ENCODE data around the gene ATRAID. TPM values are rescaled to one million over a fixed set of nuclear protein-coding genes. Genes with fewer than 3 reads are reported as not detected.

ATRAID gene
- total and polyA plus RNA-seq, 2 experiments from 2014 or later: 129 to 154 TPM

GRCh38 chr2:27214941-27215340, 3.1 kb downstream of the ATRAID start:
- Histone ChIP-seq H3K4me1 (ENCODE audit: insufficient read depth) (peaks cover 16% of the 10 kb centered on the region), H3K4me3 (no peak overlapping the region), H3K36me3 (ENCODE audit: insufficient read depth) (peaks cover 17% of the 10 kb centered on the region), H3K27ac (ENCODE audit: low read depth) (no peak overlapping the region), H4K20me1 (replicated peaks; ENCODE audit: insufficient read depth) (0 out of 2 replicates have a peak, but pooled peaks cover 7% of the 10 kb centered on the region), H3K9me2 (ENCODE audit: insufficient read depth) (no peaks in the 10 kb centered on the region), H2AFZ (no peak overlapping the region), H3K79me2 (replicated peaks; ENCODE audit: insufficient read depth) (peaks cover 38% of the 10 kb centered on the region), H3F3A (replicated peaks; ENCODE audit: low read depth) (peaks cover 17% of the 10 kb centered on the region; the same call in 1 of the 2 replicates), H3K4me2 (no peak overlapping the region), H3K27me3 (ENCODE audit: insufficient read depth) (no peaks in the 10 kb centered on the region)
- DNase-seq (ENCODE audit: low spot score) (no peak), ATAC-seq (no peak)
- no peak overlapping the region for H3K27ac Mint-ChIP-seq
- H3K27me3 Mint-ChIP-seq (ENCODE audit: insufficient read depth, low read depth, poor library complexity): peaks cover 5% of the 10 kb centered on the region
- H3K36me3 Mint-ChIP-seq (ENCODE audit: low read depth): peaks cover 58% of the 10 kb centered on the region
- peaks cover 31% of the 10 kb centered on the region for H3K4me1 Mint-ChIP-seq
- TF ChIP-seq, protein P1, sequence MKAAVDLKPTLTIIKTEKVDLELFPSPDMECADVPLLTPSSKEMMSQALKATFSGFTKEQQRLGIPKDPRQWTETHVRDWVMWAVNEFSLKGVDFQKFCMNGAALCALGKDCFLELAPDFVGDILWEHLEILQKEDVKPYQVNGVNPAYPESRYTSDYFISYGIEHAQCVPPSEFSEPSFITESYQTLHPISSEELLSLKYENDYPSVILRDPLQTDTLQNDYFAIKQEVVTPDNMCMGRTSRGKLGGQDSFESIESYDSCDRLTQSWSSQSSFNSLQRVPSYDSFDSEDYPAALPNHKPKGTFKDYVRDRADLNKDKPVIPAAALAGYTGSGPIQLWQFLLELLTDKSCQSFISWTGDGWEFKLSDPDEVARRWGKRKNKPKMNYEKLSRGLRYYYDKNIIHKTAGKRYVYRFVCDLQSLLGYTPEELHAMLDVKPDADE (IDR thresholded peaks at IDR 0.05): no peak
- TF ChIP-seq STAT1 (IDR thresholded peaks at IDR 0.05; ENCODE audit: unreplicated experiment): no peak
- TF ChIP-seq JUNB (IDR thresholded peaks at IDR 0.05; ENCODE audit: unreplicated experiment): no peak
- no peak for TF ChIP-seq CREB1 (CRISPR knock-in tag; IDR thresholded peaks at IDR 0.05; ENCODE audit: low read depth)
- TF ChIP-seq, protein P2, sequence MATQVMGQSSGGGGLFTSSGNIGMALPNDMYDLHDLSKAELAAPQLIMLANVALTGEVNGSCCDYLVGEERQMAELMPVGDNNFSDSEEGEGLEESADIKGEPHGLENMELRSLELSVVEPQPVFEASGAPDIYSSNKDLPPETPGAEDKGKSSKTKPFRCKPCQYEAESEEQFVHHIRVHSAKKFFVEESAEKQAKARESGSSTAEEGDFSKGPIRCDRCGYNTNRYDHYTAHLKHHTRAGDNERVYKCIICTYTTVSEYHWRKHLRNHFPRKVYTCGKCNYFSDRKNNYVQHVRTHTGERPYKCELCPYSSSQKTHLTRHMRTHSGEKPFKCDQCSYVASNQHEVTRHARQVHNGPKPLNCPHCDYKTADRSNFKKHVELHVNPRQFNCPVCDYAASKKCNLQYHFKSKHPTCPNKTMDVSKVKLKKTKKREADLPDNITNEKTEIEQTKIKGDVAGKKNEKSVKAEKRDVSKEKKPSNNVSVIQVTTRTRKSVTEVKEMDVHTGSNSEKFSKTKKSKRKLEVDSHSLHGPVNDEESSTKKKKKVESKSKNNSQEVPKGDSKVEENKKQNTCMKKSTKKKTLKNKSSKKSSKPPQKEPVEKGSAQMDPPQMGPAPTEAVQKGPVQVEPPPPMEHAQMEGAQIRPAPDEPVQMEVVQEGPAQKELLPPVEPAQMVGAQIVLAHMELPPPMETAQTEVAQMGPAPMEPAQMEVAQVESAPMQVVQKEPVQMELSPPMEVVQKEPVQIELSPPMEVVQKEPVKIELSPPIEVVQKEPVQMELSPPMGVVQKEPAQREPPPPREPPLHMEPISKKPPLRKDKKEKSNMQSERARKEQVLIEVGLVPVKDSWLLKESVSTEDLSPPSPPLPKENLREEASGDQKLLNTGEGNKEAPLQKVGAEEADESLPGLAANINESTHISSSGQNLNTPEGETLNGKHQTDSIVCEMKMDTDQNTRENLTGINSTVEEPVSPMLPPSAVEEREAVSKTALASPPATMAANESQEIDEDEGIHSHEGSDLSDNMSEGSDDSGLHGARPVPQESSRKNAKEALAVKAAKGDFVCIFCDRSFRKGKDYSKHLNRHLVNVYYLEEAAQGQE (IDR thresholded peaks at IDR 0.05; ENCODE audit: unreplicated experiment): no peak
- no peak for TF ChIP-seq ZNF331 (CRISPR knock-in tag; IDR thresholded peaks at IDR 0.05; ENCODE audit: low read depth)
- TF ChIP-seq EZH2phosphoT487 (IDR thresholded peaks at IDR 0.05; ENCODE audit: unreplicated experiment): no peak
- no peak for TF ChIP-seq ZNF114 (CRISPR knock-in tag; IDR thresholded peaks at IDR 0.05)
- no peak for TF ChIP-seq POLR2AphosphoS5 (IDR thresholded peaks at IDR 0.05; ENCODE audit: low read depth)
- TF ChIP-seq NANOG (IDR thresholded peaks at IDR 0.05; ENCODE audit: borderline replicate concordance): no peak
- TF ChIP-seq, protein P3, sequence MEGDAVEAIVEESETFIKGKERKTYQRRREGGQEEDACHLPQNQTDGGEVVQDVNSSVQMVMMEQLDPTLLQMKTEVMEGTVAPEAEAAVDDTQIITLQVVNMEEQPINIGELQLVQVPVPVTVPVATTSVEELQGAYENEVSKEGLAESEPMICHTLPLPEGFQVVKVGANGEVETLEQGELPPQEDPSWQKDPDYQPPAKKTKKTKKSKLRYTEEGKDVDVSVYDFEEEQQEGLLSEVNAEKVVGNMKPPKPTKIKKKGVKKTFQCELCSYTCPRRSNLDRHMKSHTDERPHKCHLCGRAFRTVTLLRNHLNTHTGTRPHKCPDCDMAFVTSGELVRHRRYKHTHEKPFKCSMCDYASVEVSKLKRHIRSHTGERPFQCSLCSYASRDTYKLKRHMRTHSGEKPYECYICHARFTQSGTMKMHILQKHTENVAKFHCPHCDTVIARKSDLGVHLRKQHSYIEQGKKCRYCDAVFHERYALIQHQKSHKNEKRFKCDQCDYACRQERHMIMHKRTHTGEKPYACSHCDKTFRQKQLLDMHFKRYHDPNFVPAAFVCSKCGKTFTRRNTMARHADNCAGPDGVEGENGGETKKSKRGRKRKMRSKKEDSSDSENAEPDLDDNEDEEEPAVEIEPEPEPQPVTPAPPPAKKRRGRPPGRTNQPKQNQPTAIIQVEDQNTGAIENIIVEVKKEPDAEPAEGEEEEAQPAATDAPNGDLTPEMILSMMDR (conservative IDR thresholded peaks at IDR 0.05; ENCODE audit: low read depth in 2 of 2): no peak
- no peak for TF ChIP-seq EZH2 (IDR thresholded peaks at IDR 0.05; ENCODE audit: low read depth, unreplicated experiment)
- TF ChIP-seq ZNF462 (CRISPR knock-in tag; IDR thresholded peaks at IDR 0.05): no peak
- H3K4me3 Mint-ChIP-seq: no peak overlapping the region
- H3K9me3 Mint-ChIP-seq: no peaks in the 10 kb centered on the region; the same call in 2 of the 3 replicates

Data from GM23338 (cell line).